Activated CD8-positive, alpha-beta memory T cell treated with anti-CD3 and anti-CD28 coated beads, Interleukin-2, amount 10 ng/mL, durations not matched to agents 7 days and 5 days (primary cell): Measurements from ENCODE around the gene DLX6. TPM values are rescaled to one million over a fixed set of nuclear protein-coding genes. Genes with fewer than 3 reads are reported as not detected.
A peak's percentile ranks its signal among the peaks of the same experiment; 100 is the strongest.

Experiments
- ATAC-seq: fragments of 150-1000 bp; cut with Tn5 transposase; one replicate; pipeline ENCODE4 v1.10.0; 2021; ENCODE audit warnings: moderate library complexity
- CTCF ChIA-PET: fragments of 350-600 bp; sonication (Branson Sonifier 250); formaldehyde crosslinking; loops from one replicate; lab custom pipeline; 2021; ENCODE audit warnings: antibody characterized with exemption; lab: Charles Lee
- DNase-seq: peaks from one replicate; pipeline ENCODE4 v3.0.0-alpha.2; 2020
- H3K27ac Mint-ChIP-seq: one replicate; pipeline ENCODE4 v1.8.0; 2021; ENCODE audit warnings: mild to moderate bottlenecking, mixed read lengths
- H3K27me3 Mint-ChIP-seq: one replicate; pipeline ENCODE4 v1.8.0; 2021; ENCODE audit warnings: mixed read lengths
- H3K36me3 Mint-ChIP-seq: one replicate; pipeline ENCODE4 v1.8.0; 2021; ENCODE audit warnings: mild to moderate bottlenecking, mixed read lengths
- H3K4me1 Mint-ChIP-seq: one replicate; pipeline ENCODE4 v1.8.0; 2021; ENCODE audit warnings: mixed read lengths
- H3K4me3 Mint-ChIP-seq: one replicate; pipeline ENCODE4 v1.8.0; 2021; ENCODE audit warnings: mild to moderate bottlenecking, moderate library complexity, mixed read lengths
- H3K9me3 Mint-ChIP-seq: one replicate; pipeline ENCODE4 v1.8.0; 2022; ENCODE audit warnings: low read depth, mixed read lengths
- total RNA-seq, 2 experiments: library from RNA; stranded (reverse); gene quantifications; one replicate each; pipeline ENCODE4 v1.2.3, GENCODE V29; 2021

The DLX6 gene
- total RNA-seq, 2 experiments from 2014 or later: not detected

GRCh38 chr7:96998744-96999143, 6.6 kb upstream of the DLX6 start:
- H3K27ac Mint-ChIP-seq: peak overlapping the region; percentile 36
- H3K4me3 Mint-ChIP-seq: no peak overlapping the region
- H3K27me3 Mint-ChIP-seq: peaks cover 95% of the 10 kb centered on the region
- peaks cover 9% of the 10 kb centered on the region for H3K36me3 Mint-ChIP-seq
- no peaks in the 10 kb centered on the region for H3K9me3 Mint-ChIP-seq
- no peaks in the 10 kb centered on the region for H3K4me1 Mint-ChIP-seq
- ATAC-seq: no peak
- no peak for DNase-seq
- CTCF ChIA-PET: interaction anchor here (1.5 kb wide), 1 partner anchor 28 kb away, joined by 4 read pairs; no protein-coding TSS in a partner anchor

DNA sequence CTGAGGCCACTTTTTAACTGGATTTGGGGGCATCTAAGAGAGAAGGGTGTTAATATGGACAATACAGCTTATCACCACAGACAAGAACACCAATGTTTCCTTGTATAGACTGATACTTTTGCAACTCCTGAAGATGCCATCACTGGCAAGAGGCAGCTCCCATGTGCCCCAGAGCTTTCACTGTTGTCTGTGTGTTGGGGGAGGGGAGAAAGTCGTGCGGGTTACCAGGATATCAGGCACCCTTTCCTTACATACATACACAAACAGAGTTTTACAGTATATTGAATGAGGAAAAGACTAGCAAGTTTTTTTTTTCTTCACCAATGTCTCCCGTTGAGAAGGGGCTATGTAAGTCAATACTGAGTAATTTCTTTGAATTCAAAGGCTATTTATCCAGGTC, 4.1 kb upstream of the DLX6 start:
- DNase-seq: no peak
- Mint-ChIP-seq H3K36me3 (peaks cover 9% of the 10 kb centered on the region), H3K27ac (no peak overlapping the region), H3K9me3 (no peaks in the 10 kb centered on the region), H3K4me1 (peaks cover 3% of the 10 kb centered on the region), H3K4me3 (no peak overlapping the region), H3K27me3 (peaks cover 94% of the 10 kb centered on the region)
- CTCF ChIA-PET: interaction anchor here (0.6 kb wide), 1 partner anchor 26 kb away, joined by 3 read pairs; no protein-coding TSS in a partner anchor
- ATAC-seq: no peak

GRCh38 chr7:97001656-97002554, 3.4 kb upstream of the DLX6 start:
- DNase-seq (no peak), ATAC-seq (no peak)
- H3K27me3 Mint-ChIP-seq: peaks cover 92% of the 10 kb centered on the region
- CTCF ChIA-PET: interaction anchor here (0.6 to 1.9 kb wide), 2 partner anchors 25 to 26 kb away, joined by 3 to 10 read pairs; no protein-coding TSS in a partner anchor
- H3K4me1 Mint-ChIP-seq: peaks cover 7% of the 10 kb centered on the region
- H3K27ac Mint-ChIP-seq: no peak overlapping the region
- H3K36me3 Mint-ChIP-seq: peaks cover 9% of the 10 kb centered on the region
- H3K9me3 Mint-ChIP-seq: no peaks in the 10 kb centered on the region
- H3K4me3 Mint-ChIP-seq: no peak overlapping the region

GRCh38 chr7:97002555-97003261, 2.6 kb upstream of the DLX6 start:
- ATAC-seq: no peak
- Mint-ChIP-seq H3K4me1 (peaks cover 8% of the 10 kb centered on the region), H3K4me3 (no peak overlapping the region), H3K9me3 (no peaks in the 10 kb centered on the region), H3K27ac (peak overlapping the region; percentile 63), H3K36me3 (peaks cover 8% of the 10 kb centered on the region), H3K27me3 (peaks cover 92% of the 10 kb centered on the region)
- CTCF ChIA-PET: interaction anchor here (1.9 kb wide), 1 partner anchor 25 kb away, joined by 10 read pairs; no protein-coding TSS in a partner anchor
- no peak for DNase-seq

- no peaks in the 10 kb centered on the region for H3K9me3 Mint-ChIP-seq
- H3K36me3 Mint-ChIP-seq: peaks cover 8% of the 10 kb centered on the region
- no peak overlapping the region for H3K4me3 Mint-ChIP-seq
- peaks cover 8% of the 10 kb centered on the region for H3K4me1 Mint-ChIP-seq
- DNase-seq: no peak
- H3K27me3 Mint-ChIP-seq: peaks cover 91% of the 10 kb centered on the region
- ATAC-seq: no peak
- peak overlapping the region; percentile 63 for H3K27ac Mint-ChIP-seq
- CTCF ChIA-PET: interaction anchor here (1.9 kb wide), 1 partner anchor 24 kb away, joined by 10 read pairs; no protein-coding TSS in a partner anchor
These were observed 1.8 kb upstream of the DLX6 start for GRCh38 chr7:97003262-97004246.

DNA sequence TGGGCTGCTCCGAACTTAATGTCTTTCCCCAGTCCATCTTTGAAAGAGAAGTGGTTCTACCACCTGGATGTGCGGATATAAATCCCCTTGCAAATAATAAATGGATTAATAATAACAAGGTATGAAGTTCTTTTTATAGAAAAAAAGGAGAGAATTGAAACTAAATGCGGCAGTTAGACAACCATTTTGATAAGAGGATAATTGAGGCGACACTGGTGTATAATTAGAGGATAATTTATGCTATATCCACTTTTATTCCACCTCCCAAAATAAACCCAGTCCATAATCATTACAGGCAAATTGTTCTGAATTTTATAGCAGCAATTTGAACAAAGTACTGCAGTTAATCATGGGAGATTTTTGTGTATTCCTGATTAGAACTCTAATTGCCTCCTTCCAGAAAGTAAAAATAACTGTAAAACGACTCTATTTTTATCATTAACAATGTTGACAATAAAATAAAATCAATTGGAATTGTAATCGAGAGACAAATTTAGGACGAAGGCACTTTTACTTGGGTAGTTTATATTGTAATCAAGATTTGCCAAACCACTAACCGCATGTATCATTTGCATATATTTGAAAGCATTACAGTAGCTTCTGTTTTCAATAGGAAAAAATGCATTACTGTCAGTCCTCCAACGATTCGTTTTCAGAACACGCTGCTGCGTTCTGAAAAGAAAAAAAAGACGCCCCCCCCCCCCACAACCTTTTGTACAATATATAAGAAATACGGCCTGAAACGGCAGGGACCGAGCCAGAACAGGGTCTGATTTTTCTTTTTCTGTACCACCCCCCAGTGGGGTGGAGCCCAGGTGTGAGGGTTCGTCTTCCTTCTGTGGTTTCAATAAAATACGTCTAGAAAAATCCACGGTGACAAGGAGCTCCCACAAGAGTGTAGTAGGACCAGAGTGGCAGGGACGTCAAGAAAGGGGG, 838 bp upstream of the DLX6 start:
- Mint-ChIP-seq H3K36me3 (peaks cover 6% of the 10 kb centered on the region), H3K27me3 (peaks cover 88% of the 10 kb centered on the region), H3K4me1 (peaks cover 8% of the 10 kb centered on the region), H3K4me3 (no peak overlapping the region), H3K9me3 (no peaks in the 10 kb centered on the region), H3K27ac (no peak overlapping the region)
- ATAC-seq (no peak), DNase-seq (no peak)
- CTCF ChIA-PET: no interaction called here

- Mint-ChIP-seq H3K27me3 (peaks cover 86% of the 10 kb centered on the region), H3K36me3 (peaks cover 6% of the 10 kb centered on the region), H3K4me1 (peaks cover 8% of the 10 kb centered on the region), H3K4me3 (peak overlapping the region; percentile 33), H3K9me3 (no peaks in the 10 kb centered on the region), H3K27ac (no peak overlapping the region)
- ATAC-seq (peak; percentile 68), DNase-seq (peak; percentile 45)
- CTCF ChIA-PET: interaction anchor here (0.6 to 1.5 kb wide), 4 partner anchors 16 to 466 kb away, joined by 3 to 4 read pairs (median 4); no protein-coding TSS in a partner anchor
These were observed 882 bp downstream of the DLX6 start for GRCh38 chr7:97006055-97006815.

DNA sequence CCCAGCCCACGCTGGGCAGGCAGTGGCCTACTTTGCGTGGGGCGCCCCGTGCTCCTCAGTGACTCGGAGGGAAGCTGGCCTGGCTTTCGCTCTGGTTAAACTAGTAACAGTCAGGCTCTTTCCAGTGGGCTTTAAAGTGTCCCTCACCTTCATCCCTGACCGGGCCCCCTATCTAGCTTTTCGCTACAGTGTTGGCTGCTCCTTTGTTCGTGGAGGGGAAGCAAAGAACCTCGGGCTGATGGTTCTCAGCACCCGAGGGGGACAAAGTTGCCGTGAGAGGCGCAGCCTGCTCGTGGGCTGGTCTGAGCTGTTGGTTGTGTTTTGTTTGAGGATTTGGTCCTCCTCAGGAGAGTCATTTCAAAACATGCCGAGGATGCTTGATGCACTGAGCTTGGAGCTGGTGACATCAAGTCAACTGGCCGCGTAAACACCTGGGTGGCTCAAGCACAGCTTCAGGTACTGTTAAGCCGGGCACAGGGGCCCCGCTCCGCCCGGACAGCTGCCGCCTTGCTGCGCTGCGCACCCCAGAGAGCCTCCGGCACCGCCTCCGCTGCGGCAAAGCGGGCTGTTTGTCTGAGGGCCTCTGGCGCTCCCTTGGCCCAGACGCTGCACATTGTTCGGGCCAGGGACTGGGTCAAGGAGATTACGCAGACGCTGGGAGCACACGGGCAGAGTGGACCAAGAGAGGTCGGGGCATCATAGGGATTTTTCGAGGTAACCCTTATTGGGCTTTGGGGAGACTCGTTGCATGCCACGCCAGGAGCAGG, 1.6 kb downstream of the DLX6 start:
- peaks cover 6% of the 10 kb centered on the region for H3K36me3 Mint-ChIP-seq
- peaks cover 87% of the 10 kb centered on the region for H3K27me3 Mint-ChIP-seq
- CTCF ChIA-PET: interaction anchor here (0.8 to 1.1 kb wide), 2 partner anchors 19 to 21 kb away, joined by 3 to 4 read pairs; no protein-coding TSS in a partner anchor
- DNase-seq: no peak
- no peaks in the 10 kb centered on the region for H3K9me3 Mint-ChIP-seq
- no peak overlapping the region for H3K27ac Mint-ChIP-seq
- H3K4me3 Mint-ChIP-seq: no peak overlapping the region
- peaks cover 8% of the 10 kb centered on the region for H3K4me1 Mint-ChIP-seq
- no peak for ATAC-seq

- ATAC-seq: no peak
- H3K4me3 Mint-ChIP-seq: no peak overlapping the region
- peaks cover 6% of the 10 kb centered on the region for H3K36me3 Mint-ChIP-seq
- H3K27ac Mint-ChIP-seq: no peak overlapping the region
- peaks cover 88% of the 10 kb centered on the region for H3K27me3 Mint-ChIP-seq
- DNase-seq: no peak
- peaks cover 8% of the 10 kb centered on the region for H3K4me1 Mint-ChIP-seq
- CTCF ChIA-PET: no interaction called here
- H3K9me3 Mint-ChIP-seq: no peaks in the 10 kb centered on the region
These were observed 2.2 kb downstream of the DLX6 start for GRCh38 chr7:97007583-97007861.

- DNase-seq (no peak), ATAC-seq (no peak)
- Mint-ChIP-seq H3K4me3 (no peak overlapping the region), H3K27me3 (peaks cover 87% of the 10 kb centered on the region), H3K36me3 (no peaks in the 10 kb centered on the region), H3K9me3 (no peaks in the 10 kb centered on the region), H3K4me1 (peaks cover 8% of the 10 kb centered on the region), H3K27ac (no peak overlapping the region)
- CTCF ChIA-PET: no interaction called here
These were observed 3.0 kb downstream of the DLX6 start for GRCh38 chr7:97008275-97008917.
